GM23338 (cell line): Measurements from ENCODE around the gene DENND1B. TPM values are rescaled to one million over a fixed set of nuclear protein-coding genes. Genes with fewer than 3 reads are reported as not detected.

Source experiments
- ATAC-seq: fragments of 200-7000 bp; cut with Tn5 transposase; 3 replicates; pipeline ENCODE4 v1.9.1; 2020
- DNase-seq: peaks from one replicate; pipeline ENCODE4 v3.0.0-alpha.2; 2015; ENCODE audit warnings: low spot score
- H2AFZ ChIP-seq: fragments of 200-600 bp; sonication (generic); 2 replicates; pipeline ENCODE4 v1.8.0; 2016; ENCODE audit warnings: antibody characterized with exemption, mild to moderate bottlenecking, moderate library complexity
- H3F3A ChIP-seq: fragments of 200-600 bp; sonication (generic); replicated peaks from 2 replicates; pipeline ENCODE4 v1.8.0; 2017; ENCODE audit warnings: antibody characterized with exemption, mixed run types, low read depth
- H3K27ac ChIP-seq: fragments of 200-600 bp; sonication (generic); 2 replicates; pipeline ENCODE4 v1.6.1; 2016; ENCODE audit warnings: low read depth
- H3K27me3 ChIP-seq: fragments of 200-600 bp; sonication (generic); 2 replicates; pipeline ENCODE4 v1.8.0; 2016; ENCODE audit warnings: mild to moderate bottlenecking, mixed run types, moderate library complexity; ENCODE audit not compliant: insufficient read depth
- H3K36me3 ChIP-seq: fragments of 200-600 bp; sonication (generic); 2 replicates; pipeline ENCODE4 v1.8.0; 2016; ENCODE audit warnings: mild to moderate bottlenecking; ENCODE audit not compliant: insufficient read depth
- H3K4me1 ChIP-seq: fragments of 200-600 bp; sonication (generic); 2 replicates; pipeline ENCODE4 v1.8.0; 2016; ENCODE audit warnings: mild to moderate bottlenecking, moderate library complexity; ENCODE audit not compliant: insufficient read depth
- H3K4me2 ChIP-seq: fragments of 200-600 bp; sonication (generic); 2 replicates; pipeline ENCODE4 v1.7.1; 2017; ENCODE audit warnings: mixed run types
- H3K4me3 ChIP-seq: fragments of 200-600 bp; sonication (generic); 2 replicates; pipeline ENCODE4 v1.6.1; 2016; ENCODE audit warnings: mixed run types
- H3K79me2 ChIP-seq: fragments of 200-600 bp; sonication (generic); replicated peaks from 2 replicates; pipeline ENCODE4 v1.8.0; 2017; ENCODE audit warnings: mild to moderate bottlenecking; ENCODE audit not compliant: insufficient read depth
- H3K9me2 ChIP-seq: fragments of 200-600 bp; sonication (generic); 2 replicates; pipeline ENCODE4 v1.8.0; 2017; ENCODE audit not compliant: insufficient read depth
- H4K20me1 ChIP-seq: fragments of 200-600 bp; sonication (generic); replicated peaks from 2 replicates; pipeline ENCODE4 v1.8.0; 2017; ENCODE audit warnings: mild to moderate bottlenecking; ENCODE audit not compliant: insufficient read depth
- H3K27ac Mint-ChIP-seq: 2 replicates; pipeline ENCODE4 v1.8.0; 2020; ENCODE audit warnings: inconsistent platforms, mild to moderate bottlenecking, moderate library complexity, mixed read lengths
- H3K27me3 Mint-ChIP-seq: 3 replicates; pipeline ENCODE4 v1.8.0; 2022; ENCODE audit warnings: low read depth, mild to moderate bottlenecking, moderate library complexity, mixed read lengths, inconsistent platforms; ENCODE audit not compliant: insufficient read depth, poor library complexity
- H3K36me3 Mint-ChIP-seq: 3 replicates; pipeline ENCODE4 v1.8.0; 2021; ENCODE audit warnings: low read depth, mild to moderate bottlenecking, inconsistent platforms, moderate library complexity, mixed read lengths
- H3K4me1 Mint-ChIP-seq: 3 replicates; pipeline ENCODE4 v1.8.0; 2020; ENCODE audit warnings: mild to moderate bottlenecking, inconsistent platforms, mixed read lengths
- H3K4me3 Mint-ChIP-seq: 3 replicates; pipeline ENCODE4 v1.8.0; 2021; ENCODE audit warnings: moderate library complexity, mild to moderate bottlenecking, inconsistent platforms, mixed read lengths
- H3K9me3 Mint-ChIP-seq: 3 replicates; pipeline ENCODE4 v1.8.0; 2020; ENCODE audit warnings: moderate library complexity, mild to moderate bottlenecking, inconsistent platforms, mixed read lengths
- CREB1 ChIP-seq: fragments of 250-450 bp; sonication (Bioruptor Pico); IDR thresholded peaks from 2 replicates; pipeline ENCODE4 v1.5.0; 2020; ENCODE audit warnings: low read depth, mild to moderate bottlenecking, moderate library complexity
- NANOG ChIP-seq: IDR thresholded peaks from 2 replicates; pipeline ENCODE4 v1.6.1; 2016; ENCODE audit warnings: antibody characterized with exemption, borderline replicate concordance
- REST ChIP-seq: IDR thresholded peaks from one replicate; pipeline ENCODE4 v1.6.1; 2018; ENCODE audit warnings: antibody characterized with exemption; ENCODE audit not compliant: unreplicated experiment
- polyA plus RNA-seq: library from polyadenylated mRNA; unstranded; fragments of >200 nt; fragmentation: Nextera tagmentation; extraction: Ambion mirVana; gene quantifications from 2 replicates; pipeline ENCODE4 v1.2.1, GENCODE V29; 2016
- total RNA-seq: library from RNA; depleted of rRNA; stranded (reverse); fragments of >200 nt; shearing (Covaris generic); gene quantifications from 2 replicates; pipeline ENCODE4 v1.2.3, GENCODE V29; 2014
- TF ChIP-seq, protein P1 (sequence below), 2 experiments: fragments of 200-600 bp in 1 of 2; sonication (generic) in 1 of 2; conservative IDR thresholded peaks; 2 replicates each; pipeline versions ENCODE4 v1.5.1 to v1.6.1; 2016 to 2017; ENCODE audit warnings: antibody characterized with exemption in 2 of 2, low read depth in 2 of 2, mild to moderate bottlenecking in 2 of 2, moderate library complexity in 1 of 2
- TF ChIP-seq, protein P2 (sequence below): fragments of 250-450 bp; sonication (Bioruptor Pico); IDR thresholded peaks from 2 replicates; pipeline ENCODE4 v1.5.0; 2020; ENCODE audit warnings: mild to moderate bottlenecking, moderate library complexity

Gene DENND1B
- total and polyA plus RNA-seq, 2 experiments from 2014 or later = 4.3 to 5.2 TPM

- TF ChIP-seq, protein P1, sequence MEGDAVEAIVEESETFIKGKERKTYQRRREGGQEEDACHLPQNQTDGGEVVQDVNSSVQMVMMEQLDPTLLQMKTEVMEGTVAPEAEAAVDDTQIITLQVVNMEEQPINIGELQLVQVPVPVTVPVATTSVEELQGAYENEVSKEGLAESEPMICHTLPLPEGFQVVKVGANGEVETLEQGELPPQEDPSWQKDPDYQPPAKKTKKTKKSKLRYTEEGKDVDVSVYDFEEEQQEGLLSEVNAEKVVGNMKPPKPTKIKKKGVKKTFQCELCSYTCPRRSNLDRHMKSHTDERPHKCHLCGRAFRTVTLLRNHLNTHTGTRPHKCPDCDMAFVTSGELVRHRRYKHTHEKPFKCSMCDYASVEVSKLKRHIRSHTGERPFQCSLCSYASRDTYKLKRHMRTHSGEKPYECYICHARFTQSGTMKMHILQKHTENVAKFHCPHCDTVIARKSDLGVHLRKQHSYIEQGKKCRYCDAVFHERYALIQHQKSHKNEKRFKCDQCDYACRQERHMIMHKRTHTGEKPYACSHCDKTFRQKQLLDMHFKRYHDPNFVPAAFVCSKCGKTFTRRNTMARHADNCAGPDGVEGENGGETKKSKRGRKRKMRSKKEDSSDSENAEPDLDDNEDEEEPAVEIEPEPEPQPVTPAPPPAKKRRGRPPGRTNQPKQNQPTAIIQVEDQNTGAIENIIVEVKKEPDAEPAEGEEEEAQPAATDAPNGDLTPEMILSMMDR (conservative IDR thresholded peaks at IDR 0.05; ENCODE audit: low read depth in 2 of 2) = no peak
- TF ChIP-seq, protein P2, sequence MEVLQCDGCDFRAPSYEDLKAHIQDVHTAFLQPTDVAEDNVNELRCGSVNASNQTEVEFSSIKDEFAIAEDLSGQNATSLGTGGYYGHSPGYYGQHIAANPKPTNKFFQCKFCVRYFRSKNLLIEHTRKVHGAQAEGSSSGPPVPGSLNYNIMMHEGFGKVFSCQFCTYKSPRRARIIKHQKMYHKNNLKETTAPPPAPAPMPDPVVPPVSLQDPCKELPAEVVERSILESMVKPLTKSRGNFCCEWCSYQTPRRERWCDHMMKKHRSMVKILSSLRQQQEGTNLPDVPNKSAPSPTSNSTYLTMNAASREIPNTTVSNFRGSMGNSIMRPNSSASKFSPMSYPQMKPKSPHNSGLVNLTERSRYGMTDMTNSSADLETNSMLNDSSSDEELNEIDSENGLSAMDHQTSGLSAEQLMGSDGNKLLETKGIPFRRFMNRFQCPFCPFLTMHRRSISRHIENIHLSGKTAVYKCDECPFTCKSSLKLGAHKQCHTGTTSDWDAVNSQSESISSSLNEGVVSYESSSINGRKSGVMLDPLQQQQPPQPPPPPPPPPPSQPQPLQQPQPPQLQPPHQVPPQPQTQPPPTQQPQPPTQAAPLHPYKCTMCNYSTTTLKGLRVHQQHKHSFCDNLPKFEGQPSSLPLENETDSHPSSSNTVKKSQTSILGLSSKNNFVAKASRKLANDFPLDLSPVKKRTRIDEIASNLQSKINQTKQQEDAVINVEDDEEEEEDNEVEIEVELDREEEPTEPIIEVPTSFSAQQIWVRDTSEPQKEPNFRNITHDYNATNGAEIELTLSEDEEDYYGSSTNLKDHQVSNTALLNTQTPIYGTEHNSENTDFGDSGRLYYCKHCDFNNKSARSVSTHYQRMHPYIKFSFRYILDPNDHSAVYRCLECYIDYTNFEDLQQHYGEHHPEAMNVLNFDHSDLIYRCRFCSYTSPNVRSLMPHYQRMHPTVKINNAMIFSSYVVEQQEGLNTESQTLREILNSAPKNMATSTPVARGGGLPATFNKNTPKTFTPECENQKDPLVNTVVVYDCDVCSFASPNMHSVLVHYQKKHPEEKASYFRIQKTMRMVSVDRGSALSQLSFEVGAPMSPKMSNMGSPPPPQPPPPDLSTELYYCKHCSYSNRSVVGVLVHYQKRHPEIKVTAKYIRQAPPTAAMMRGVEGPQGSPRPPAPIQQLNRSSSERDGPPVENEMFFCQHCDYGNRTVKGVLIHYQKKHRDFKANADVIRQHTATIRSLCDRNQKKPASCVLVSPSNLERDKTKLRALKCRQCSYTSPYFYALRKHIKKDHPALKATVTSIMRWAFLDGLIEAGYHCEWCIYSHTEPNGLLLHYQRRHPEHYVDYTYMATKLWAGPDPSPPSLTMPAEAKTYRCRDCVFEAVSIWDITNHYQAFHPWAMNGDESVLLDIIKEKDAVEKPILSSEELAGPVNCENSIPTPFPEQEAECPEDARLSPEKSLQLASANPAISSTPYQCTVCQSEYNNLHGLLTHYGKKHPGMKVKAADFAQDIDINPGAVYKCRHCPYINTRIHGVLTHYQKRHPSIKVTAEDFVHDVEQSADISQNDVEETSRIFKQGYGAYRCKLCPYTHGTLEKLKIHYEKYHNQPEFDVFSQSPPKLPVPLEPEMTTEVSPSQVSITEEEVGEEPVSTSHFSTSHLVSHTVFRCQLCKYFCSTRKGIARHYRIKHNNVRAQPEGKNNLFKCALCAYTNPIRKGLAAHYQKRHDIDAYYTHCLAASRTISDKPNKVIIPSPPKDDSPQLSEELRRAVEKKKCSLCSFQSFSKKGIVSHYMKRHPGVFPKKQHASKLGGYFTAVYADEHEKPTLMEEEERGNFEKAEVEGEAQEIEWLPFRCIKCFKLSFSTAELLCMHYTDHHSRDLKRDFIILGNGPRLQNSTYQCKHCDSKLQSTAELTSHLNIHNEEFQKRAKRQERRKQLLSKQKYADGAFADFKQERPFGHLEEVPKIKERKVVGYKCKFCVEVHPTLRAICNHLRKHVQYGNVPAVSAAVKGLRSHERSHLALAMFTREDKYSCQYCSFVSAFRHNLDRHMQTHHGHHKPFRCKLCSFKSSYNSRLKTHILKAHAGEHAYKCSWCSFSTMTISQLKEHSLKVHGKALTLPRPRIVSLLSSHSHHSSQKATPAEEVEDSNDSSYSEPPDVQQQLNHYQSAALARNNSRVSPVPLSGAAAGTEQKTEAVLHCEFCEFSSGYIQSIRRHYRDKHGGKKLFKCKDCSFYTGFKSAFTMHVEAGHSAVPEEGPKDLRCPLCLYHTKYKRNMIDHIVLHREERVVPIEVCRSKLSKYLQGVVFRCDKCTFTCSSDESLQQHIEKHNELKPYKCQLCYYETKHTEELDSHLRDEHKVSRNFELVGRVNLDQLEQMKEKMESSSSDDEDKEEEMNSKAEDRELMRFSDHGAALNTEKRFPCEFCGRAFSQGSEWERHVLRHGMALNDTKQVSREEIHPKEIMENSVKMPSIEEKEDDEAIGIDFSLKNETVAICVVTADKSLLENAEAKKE (CRISPR knock-in tag) = no peak
- no peak for TF ChIP-seq NANOG
Observed at GRCh38 chr1:197677752-197678295, 97.5 kb downstream of the DENND1B start (continued).

DNA sequence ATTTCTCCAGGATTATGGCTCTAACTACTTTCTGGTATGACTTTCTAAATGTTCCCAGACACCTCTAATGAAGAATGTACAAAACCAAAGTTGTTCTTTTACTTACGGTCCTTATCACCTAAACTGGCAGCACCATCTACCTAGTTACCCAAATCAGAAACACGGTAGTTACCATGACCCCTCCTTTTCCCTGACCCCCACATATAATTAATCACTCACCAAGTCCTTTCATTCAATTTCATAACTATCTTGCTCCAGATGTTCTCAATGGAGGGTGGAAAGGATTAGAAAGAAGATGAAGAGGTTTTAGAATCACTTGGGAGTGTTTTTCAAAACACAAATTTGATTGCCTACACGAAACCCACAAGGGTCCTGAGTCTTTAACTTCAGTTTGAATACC lies 98.0 kb downstream of the DENND1B start:
- Histone ChIP-seq H3K4me1 (peaks cover 8% of the 10 kb centered on the region), H3K9me2 (no peaks in the 10 kb centered on the region), H2AFZ (no peak overlapping the region), H3F3A (no peaks in the 10 kb centered on the region), H3K27me3 (no peaks in the 10 kb centered on the region), H3K79me2 (no peaks in the 10 kb centered on the region), H3K4me2 (no peak overlapping the region), H3K4me3 (no peak overlapping the region), H3K27ac (no peak overlapping the region), H3K36me3 (no peaks in the 10 kb centered on the region), H4K20me1 (no peaks in the 10 kb centered on the region)
- DNase-seq = no peak
- Mint-ChIP-seq H3K9me3 (no peaks in the 10 kb centered on the region), H3K4me3 (no peak overlapping the region), H3K27ac (no peak overlapping the region), H3K4me1 (peaks cover 7% of the 10 kb centered on the region), H3K36me3 (no peaks in the 10 kb centered on the region), H3K27me3 (no peaks in the 10 kb centered on the region)
- ATAC-seq = no peak
- TF ChIP-seq CREB1 (no peak), REST (no peak)
